IPS-NIHi11 (cell line): ENCODE results near the gene ZNF44.
A peak's percentile ranks its signal among the peaks of the same experiment; 100 is the strongest.

Experiments
- DNase-seq: peaks from one replicate; pipeline ENCODE4 v3.0.0; 2012; ENCODE audit warnings: mixed read lengths, low spot score

Gene ZNF44

DNA sequence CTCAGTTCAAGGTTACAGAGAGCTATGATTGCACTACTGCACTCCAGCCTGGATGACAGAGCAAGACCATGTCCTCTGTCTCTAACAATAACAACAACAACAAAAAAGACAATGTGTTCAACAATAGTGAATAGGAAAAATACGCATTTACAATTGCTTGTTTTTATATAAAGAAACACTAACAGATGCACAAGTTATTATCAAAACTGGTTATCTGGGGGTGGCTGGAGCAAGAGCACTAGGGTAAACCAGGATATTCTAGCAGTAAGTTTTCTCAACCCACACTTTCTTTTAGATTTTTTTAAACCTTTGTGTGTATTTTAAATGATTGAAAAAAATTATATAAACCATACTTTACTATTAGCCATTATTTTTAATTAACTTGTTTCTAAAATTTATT lies 33.1 kb downstream of the ZNF44 start:
- no peak for DNase-seq

DNA sequence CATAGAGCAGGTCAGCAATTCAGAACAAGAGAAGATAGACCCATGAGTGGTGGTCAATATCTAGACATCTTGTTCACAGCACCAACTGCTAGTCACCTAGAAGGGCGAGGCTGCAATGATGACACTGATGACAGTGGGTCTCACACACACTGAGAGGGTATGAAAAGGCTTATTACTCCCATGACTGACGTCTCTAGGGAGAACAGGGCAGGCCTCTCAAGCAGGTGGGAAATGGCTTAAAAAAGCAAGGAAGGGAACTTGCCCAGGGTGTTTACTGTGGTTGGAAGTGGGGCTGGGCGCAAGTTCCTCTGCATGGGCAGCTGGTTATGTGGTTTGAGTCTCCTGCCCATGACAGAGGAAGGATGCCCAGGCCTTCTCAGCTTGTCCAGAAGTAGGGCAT lies 33.8 kb downstream of the ZNF44 start:
- DNase-seq: no peak

DNA sequence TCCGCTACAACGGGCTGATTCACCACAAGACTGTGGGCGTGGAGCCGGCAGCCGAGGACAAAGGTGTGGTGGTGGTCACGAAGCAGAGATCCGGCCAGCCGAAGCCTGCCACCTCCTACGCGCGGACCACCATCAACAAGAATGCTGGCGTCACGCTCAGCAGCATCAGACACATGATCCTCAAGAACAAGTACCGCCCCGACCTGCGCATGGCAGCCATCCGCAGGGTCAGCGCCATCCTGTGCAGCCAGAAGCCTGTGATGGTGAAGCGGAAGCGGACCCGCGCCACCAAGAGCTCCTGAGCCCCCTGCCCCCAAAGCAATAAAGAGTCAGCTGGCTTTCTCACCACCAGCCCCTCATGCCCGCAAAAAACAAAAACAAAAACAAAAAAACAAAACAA lies 34.4 kb downstream of the ZNF44 start:
- DNase-seq: no peak

DNA sequence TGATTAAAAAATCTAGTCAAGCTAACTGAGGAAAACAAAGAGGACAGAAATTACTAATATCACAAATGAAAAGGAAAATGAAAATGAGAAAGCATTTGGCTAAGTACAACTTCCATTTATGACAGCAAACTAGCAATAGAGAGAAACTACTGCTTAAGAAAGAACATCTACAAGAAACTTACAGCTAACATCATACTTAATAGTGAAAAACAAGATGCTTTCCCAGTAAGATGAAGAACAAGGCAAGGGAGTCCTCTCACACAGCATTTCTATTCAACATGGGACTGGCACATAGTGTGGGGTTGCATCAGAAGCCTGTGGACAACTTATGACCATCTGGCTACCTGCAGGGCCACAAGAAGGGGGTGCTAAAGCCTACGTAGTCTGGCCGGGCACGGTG lies 39.3 kb downstream of the ZNF44 start:
- DNase-seq: no peak

DNA sequence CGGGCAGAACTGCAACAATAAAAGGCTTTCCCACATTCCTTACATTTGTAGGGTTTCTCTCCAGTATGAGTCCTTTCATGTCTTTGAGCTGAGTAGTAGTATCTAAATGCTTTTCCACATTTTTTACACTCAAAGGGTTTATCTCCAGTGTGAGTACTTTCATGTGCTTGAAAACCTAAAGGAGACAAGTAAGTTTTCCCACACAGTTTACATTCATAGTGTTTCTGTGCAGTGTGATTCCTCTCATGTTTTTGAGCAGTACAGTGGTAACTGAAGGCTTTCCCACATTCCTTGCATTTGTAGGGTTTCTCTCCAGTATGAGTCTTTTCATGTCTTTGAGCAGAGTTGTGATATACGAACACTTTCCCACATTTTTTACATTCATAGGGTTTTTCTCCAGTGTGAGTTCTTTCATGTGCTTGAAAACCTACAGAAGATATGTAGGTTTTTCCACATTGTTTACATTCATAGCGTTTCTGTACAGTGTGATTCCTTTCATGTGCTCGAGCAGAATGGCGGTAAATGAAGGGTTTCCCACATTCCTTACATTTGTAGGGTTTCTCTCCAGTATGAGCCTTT lies 47.0 kb downstream of the ZNF44 start:
- no peak for DNase-seq

DNA sequence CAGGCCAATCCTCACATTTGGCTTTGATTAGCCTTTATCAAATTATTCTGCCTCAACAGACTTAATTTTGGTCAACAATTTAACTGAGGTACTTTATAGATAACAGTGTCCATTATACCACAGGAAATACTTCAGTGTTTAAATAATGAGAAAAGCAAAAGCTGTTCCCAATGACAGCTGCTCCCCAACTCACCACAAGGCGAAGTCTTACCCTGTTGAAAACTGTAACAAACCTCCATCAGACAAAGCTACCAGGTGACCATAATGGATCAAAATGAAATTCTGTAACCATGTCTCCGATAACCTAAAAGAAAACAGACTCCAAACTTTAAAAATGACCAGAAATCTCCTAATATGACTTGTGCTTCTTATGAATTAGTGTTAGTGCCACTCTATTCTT lies 50.3 kb downstream of the ZNF44 start:
- DNase-seq: no peak

DNA sequence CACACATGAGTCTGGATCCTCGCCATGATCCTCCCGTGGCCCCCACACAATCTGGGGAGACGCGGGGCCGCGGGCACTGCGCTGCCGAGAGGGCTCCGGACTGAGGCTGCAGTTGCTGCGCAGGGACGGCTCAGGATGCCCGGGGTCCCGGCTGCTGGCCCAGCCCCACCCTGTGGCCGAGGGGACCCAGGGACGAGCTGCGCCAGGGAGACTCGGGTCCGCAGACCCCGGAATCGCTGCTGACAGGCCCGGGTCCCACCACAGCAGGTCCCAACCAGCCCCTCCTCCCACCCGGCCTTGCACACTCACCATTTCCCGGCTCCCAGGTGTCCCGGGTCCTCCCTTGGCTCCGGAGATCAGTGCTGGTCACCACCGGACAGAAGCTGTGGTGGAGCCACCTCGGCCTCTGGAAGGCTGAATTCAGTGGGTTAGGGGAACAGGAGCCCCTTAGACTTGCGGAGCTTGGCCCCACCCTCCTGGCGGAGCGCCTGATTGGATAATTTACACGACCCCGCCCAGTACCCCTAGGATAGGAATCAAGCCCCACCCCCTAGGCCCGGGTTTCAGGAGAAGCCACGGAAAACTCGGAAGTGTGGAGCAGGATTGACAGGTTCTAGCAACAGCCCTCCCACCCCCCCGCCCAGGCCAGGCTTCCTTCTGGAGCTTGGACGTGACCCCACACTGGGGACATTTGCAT lies 57.4 kb downstream of the ZNF44 start:
- peak; percentile 19 for DNase-seq

DNA sequence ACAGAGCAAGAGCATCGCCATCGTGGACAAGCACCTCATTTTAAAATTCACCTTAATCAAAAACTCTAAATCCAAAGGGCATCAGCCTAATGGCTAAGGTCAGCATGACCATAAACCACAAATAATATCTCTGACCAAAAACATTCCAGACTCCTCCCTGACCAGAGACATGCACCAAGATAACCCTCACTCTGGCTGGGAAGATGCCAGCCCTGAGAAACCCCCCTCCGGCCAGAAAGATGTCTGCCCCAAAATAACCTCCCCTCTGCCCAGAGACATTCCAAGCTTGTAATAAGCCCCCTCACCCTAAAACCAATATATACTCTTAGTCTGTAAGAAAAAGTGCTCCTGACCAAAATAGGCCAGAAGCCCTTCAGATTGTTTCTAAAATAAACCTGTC lies 61.7 kb downstream of the ZNF44 start:
- no peak for DNase-seq

DNA sequence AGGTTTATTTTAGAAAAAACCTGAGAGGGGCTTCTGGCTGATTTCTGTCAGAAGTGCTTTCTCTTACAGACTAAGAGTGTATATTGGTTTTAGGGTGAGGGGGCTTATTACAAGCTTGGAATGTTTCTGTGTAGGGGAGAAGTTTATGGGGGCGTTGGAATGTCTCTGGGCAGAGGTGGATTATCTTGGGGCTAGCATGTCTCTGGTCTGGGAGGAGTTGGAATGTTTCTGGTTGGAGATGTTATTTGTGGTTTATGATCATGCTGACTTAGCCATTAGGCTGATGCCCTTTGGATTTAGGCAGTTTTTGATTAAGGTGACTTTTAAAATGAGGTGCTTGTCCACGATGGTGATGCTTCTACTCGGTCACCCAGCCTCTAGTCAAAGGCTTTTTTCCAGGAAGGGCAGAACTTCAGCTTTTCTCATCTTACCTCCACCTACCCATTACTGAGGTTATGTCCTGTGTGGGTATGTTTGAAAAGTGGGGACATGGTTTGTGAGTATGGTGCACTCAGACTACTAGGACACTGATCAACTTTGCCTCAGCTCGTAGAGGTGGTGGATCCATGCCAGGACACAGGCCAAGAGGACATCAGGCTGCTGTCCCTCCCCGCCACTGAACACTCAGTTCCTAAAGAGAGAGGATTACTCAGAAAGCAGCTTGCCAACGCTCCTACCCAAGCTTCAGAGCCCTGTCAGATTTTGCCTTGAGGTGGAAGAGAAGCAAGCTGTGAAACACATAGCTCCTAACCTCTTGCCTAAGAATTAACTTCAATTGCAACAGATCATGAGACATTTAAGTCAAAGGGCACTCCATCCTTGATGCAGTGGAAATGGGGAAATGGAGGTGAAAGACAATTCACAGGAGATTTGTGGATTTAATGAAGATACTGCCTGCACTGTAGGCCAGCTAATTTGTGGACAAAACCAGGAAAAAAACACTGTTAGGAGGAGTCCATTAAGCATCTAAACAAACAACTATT lies 63.6 kb downstream of the ZNF44 start:
- DNase-seq: no peak

DNA sequence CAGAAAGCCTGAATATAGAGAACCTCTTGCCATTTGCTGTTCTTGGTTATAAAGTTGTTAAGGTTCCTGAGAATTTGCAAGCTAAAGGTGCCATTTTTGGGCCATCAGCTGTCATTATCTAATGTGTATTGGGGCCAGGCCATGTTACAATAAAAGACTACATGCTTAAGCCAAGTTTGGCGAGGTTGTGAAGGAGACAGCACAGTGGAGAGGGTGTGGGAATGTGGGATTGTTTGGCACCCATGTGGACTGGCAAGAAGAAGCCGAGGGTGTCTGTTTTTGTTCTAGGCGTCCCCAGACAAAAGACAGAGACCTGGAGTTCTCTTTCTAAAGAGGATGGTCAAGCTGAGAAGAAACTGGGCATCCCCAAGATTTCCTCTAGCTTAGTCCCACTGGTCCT lies 64.7 kb downstream of the ZNF44 start:
- no peak for DNase-seq

DNA sequence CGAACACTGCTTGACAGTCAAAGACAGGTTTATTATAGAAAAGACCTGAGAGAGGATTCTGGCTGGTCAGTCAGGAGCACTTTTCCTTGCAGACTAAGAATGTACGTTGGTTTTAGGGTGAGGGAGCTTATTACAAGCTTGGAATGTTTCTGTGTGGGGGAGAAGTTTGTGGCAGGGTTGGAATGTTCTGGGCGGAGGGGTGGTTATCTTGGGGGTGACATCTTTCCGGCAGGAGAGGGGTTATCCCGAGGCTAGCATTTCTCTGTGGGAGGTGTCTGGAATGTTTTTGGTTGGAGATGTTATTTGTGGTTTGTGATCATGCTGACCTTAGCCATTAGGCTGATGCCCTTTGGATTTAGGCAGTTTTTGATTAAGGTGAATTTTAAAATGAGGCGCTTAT lies 70.0 kb downstream of the ZNF44 start:
- DNase-seq: no peak

DNA sequence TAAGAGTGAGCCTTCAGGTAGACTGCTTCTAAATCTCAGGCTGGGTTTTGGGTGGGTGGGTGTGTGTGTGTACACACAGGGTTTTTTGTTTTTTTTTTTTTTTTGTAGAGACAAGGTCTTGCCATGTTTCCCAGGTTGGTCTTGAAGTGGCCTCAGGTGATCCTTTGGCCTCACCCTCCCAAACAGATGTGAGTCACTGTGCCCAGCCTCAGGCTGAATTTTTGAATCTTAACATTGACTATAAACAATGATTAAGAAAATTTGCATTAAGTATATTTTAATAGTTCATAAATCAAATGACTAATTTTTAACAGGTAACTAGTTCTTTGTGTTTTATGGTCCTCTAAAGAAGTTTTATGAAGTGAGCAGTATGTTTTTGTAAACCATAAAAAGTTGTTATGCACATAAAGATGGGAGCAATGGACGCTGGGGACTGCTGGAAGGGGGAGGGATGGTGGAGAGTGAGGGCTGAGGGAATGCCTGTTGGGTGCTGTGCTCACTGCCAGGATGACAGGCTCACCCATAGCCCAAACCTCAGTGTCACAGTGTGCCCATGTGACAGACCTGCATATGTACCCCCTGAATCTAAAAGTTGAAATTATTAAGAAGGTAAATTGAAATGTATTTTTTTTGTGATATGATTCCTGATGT lies 71.6 kb downstream of the ZNF44 start:
- DNase-seq: no peak
